ENCODE data around the gene RAPGEF2.

DNA sequence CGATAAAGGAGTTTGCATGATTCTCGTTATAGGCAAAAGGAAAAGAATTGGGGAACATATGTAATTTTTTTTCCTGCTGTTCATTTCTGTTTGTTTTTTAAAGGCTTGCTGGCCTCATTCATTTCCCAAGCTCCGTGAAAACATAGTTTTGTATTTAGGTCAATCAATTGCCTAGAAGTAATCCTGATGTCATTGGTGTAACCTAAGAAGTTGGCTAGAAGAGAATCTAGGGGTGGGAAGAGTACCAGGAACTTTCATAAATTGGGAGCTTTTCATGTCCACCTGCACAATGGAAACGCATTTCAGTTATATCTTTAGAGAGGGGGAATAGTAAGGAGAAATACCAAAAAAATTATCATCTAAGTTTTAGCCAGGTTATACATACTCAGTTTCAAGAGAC lies 3.8 kb downstream of the RAPGEF2 start:
- TF ChIP-seq, protein P1, sequence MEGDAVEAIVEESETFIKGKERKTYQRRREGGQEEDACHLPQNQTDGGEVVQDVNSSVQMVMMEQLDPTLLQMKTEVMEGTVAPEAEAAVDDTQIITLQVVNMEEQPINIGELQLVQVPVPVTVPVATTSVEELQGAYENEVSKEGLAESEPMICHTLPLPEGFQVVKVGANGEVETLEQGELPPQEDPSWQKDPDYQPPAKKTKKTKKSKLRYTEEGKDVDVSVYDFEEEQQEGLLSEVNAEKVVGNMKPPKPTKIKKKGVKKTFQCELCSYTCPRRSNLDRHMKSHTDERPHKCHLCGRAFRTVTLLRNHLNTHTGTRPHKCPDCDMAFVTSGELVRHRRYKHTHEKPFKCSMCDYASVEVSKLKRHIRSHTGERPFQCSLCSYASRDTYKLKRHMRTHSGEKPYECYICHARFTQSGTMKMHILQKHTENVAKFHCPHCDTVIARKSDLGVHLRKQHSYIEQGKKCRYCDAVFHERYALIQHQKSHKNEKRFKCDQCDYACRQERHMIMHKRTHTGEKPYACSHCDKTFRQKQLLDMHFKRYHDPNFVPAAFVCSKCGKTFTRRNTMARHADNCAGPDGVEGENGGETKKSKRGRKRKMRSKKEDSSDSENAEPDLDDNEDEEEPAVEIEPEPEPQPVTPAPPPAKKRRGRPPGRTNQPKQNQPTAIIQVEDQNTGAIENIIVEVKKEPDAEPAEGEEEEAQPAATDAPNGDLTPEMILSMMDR (IDR thresholded peaks at IDR 0.05; ENCODE audit: low read depth, low read length, poor library complexity, severe bottlenecking): no peak
- no peak for TF ChIP-seq EZH2phosphoT487 (IDR thresholded peaks at IDR 0.05; ENCODE audit: borderline replicate concordance, low read length)
